Tibial artery (tissue), 4 donors: ENCODE results near the gene FRMD5.

Experiments
- DNase-seq, 2 donors: peaks; one replicate each; pipeline ENCODE4 v3.0.0-alpha.2; 2019
- H3K27ac ChIP-seq, 2 donors: fragments of 200-600 bp; sonication (generic) in 1 of 2; 1 replicate in 1 of 2; 2 replicates in 1 of 2; pipeline ENCODE4 v1.5.1; 2018 to 2019; ENCODE audit warnings: mild to moderate bottlenecking in 1 of 2
- H3K27me3 ChIP-seq, 2 donors: fragments of 200-600 bp; sonication (generic) in 1 of 2; one replicate each; pipeline versions ENCODE4 v1.5.1 to v1.6.0; 2016 to 2019
- H3K36me3 ChIP-seq, 3 donors: fragments of 200-600 bp; sonication (generic) in 2 of 3; one replicate each; pipeline ENCODE4 v1.5.1; 2016 to 2019; ENCODE audit warnings: mild to moderate bottlenecking in 2 of 3
- H3K4me1 ChIP-seq, 4 donors: fragments of 200-600 bp; sonication (generic) in 2 of 4; 1 replicate in 3 of 4; 2 replicates in 1 of 4; pipeline ENCODE4 v1.5.1; 2016 to 2019
- H3K4me3 ChIP-seq, 2 donors: fragments of 200-600 bp; sonication (generic) in 1 of 2; 1 replicate in 1 of 2; 2 replicates in 1 of 2; pipeline ENCODE4 v1.5.1; 2018 to 2019; ENCODE audit warnings: mild to moderate bottlenecking in 2 of 2
- H3K9me3 ChIP-seq, 3 donors: fragments of 200-600 bp; sonication (generic) in 1 of 3; one replicate each; pipeline ENCODE4 v1.5.1; 2016 to 2019
- CTCF ChIP-seq, 2 experiments: fragments of 200-600 bp in 1 of 2; fragments of 450-650 bp in 1 of 2; IDR thresholded peaks; one replicate each; pipeline ENCODE4 v1.5.1; 2017 to 2019; ENCODE audit warnings: antibody characterized with exemption in 2 of 2, mild to moderate bottlenecking in 1 of 2, moderate library complexity in 1 of 2
- intact Hi-C: fragments of 100-400 bp; cut with DNase I; formaldehyde crosslinking; loops from one replicate; pipeline ENCODE4 v1.15.0; 2023; ENCODE audit warnings: low total_unique reads

The FRMD5 gene

DNA sequence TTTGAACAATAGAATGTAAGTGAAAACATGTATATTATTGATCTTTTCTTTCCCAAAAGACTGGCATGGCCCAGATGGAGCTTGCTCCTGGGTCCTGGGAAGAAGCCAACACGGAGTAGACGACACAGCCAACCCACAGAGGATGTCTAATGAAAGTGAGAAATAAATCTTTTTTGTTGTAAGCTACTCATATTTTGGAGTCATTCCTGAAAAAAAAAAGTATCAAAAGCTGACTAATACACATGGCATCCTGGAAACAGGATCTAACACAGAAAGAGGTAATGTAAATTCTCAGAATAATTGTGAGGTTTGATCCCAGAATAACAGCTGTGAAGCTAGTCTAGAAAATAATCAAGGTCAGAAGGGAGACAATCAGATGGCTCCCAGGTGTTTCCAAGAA, 12.6 kb upstream of the FRMD5 start:
- DNase-seq, result no peak
- no peaks in the 10 kb centered on the region for H3K36me3 ChIP-seq
- no peaks in the 10 kb centered on the region for H3K4me1 ChIP-seq
- no peak overlapping the region for H3K27ac ChIP-seq
- H3K27me3 ChIP-seq, result peaks cover 0 to 6% of the 10 kb centered on the region in 2 donors
- H3K9me3 ChIP-seq, result no peaks in the 10 kb centered on the region
- TF ChIP-seq CTCF (IDR thresholded peaks at IDR 0.05), result no peak
- no peak overlapping the region for H3K4me3 ChIP-seq
- intact Hi-C loops, result no loop called here

DNA sequence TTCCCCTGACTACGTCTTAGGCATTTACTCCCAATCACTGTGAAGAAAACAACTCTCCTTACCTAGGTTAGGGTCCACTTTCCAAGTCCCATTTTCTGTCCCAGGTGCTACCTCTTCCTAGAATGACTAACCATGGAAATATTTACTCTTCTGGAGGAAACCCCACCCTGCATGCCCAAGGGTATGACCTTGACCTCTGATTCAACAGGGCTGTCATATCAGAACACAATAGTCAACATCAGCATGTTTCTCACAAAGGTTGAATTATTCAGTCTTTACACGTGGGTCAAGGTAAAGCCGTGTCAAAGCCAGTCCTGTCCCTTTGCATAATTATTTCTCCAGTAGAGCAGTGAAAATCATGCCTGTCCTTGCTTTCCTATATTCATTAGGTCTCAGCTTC, 4.3 kb upstream of the FRMD5 start:
- no peak overlapping the region for H3K27ac ChIP-seq
- no peak for TF ChIP-seq CTCF (IDR thresholded peaks at IDR 0.05)
- intact Hi-C loops, result no loop called here
- H3K36me3 ChIP-seq, result no peaks in the 10 kb centered on the region
- no peak overlapping the region for H3K4me3 ChIP-seq
- peaks cover 0 to 14% (median 13%) of the 10 kb centered on the region in 4 donors for H3K4me1 ChIP-seq
- H3K9me3 ChIP-seq, result no peaks in the 10 kb centered on the region
- DNase-seq, result no peak
- peaks cover 0 to 35% of the 10 kb centered on the region in 2 donors for H3K27me3 ChIP-seq

GRCh38 chr15:44194323-44195150, 534 bp downstream of the FRMD5 start:
- H3K27me3 ChIP-seq, result peaks cover 0 to 50% of the 10 kb centered on the region in 2 donors
- intact Hi-C loops, result no loop called here
- H3K9me3 ChIP-seq, result no peaks in the 10 kb centered on the region
- peak overlapping the region; percentile 43 to 58 for H3K4me3 ChIP-seq
- no peaks in the 10 kb centered on the region for H3K36me3 ChIP-seq
- DNase-seq, result peak in 1 of 2 donors; percentile 65
- TF ChIP-seq CTCF (IDR thresholded peaks at IDR 0.05), result no peak
- H3K4me1 ChIP-seq, result peaks cover 0 to 22% (median 22%) of the 10 kb centered on the region in 4 donors
- no peak overlapping the region for H3K27ac ChIP-seq

DNA sequence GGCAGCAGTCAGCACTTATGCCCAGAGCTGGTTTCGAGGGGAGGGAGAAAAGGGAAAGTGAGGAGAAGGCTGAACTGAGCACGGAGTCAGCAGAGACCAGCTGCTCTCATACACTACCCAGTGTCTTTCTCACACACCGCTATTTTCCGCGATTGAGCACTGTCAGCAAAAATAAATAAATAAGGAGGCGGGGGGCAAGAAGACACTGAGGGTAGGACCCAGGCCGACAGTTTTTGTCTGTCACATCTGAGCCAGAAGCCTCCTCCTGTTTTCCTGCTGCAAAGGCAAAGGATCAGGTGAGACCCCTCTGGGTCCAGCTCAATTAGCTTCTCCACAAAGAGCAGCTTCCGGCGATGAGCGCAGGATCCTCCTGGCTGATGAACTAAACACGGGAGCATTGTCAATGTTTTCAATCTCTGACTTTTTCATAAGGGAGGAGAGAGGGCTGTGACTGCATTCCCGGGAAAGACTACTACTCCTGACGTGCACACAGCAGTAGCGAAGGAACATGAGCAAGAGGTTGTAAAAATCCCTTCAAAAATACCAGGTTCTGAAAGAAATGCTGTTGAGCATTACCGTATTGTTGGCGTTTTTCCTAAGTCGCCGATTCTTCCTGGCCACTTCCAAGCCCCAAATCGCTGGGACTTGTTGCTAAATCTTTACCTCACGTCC, 1.3 kb downstream of the FRMD5 start:
- H3K4me3 ChIP-seq, result peak overlapping the region; percentile 43 to 58
- TF ChIP-seq CTCF (IDR thresholded peaks at IDR 0.05), result no peak
- H3K27me3 ChIP-seq, result peaks cover 0 to 50% of the 10 kb centered on the region in 2 donors
- DNase-seq, result no peak
- intact Hi-C loops, result no loop called here
- no peak overlapping the region for H3K27ac ChIP-seq
- H3K36me3 ChIP-seq, result no peaks in the 10 kb centered on the region
- H3K9me3 ChIP-seq, result no peaks in the 10 kb centered on the region
- peaks cover 0 to 22% (median 22%) of the 10 kb centered on the region in 4 donors for H3K4me1 ChIP-seq

- Histone ChIP-seq H3K27me3 (peaks cover 0 to 9% of the 10 kb centered on the region in 2 donors), H3K9me3 (no peaks in the 10 kb centered on the region), H3K4me3 (no peak overlapping the region), H3K27ac (no peak overlapping the region), H3K4me1 (peaks cover 0 to 5% (median 3%) of the 10 kb centered on the region in 4 donors), H3K36me3 (no peaks in the 10 kb centered on the region)
- TF ChIP-seq CTCF (IDR thresholded peaks at IDR 0.05), result no peak
- intact Hi-C loops, result no loop called here
- DNase-seq, result no peak
Measured at GRCh38 chr15:44188795-44189194, 6.3 kb downstream of the FRMD5 start.
